HepG2 (cell line): ENCODE data around the gene MYO9A. TPM values are rescaled to one million over a fixed set of nuclear protein-coding genes. Genes with fewer than 3 reads are reported as not detected.

Source experiments
- ARNT2 ChIP-seq: sonication (generic); formaldehyde crosslinking; IDR thresholded peaks from 2 replicates; pipeline ENCODE4 v1.8.0; 2022; ENCODE audit warnings: mild to moderate bottlenecking, low read depth, missing genetic modification reagents, moderate library complexity
- EP300 ChIP-seq, 3 experiments: sonication (generic) in 1 of 3; formaldehyde crosslinking in 1 of 3; IDR thresholded peaks; 2 replicates each; pipeline versions ENCODE4 v1.5.1 to v1.6.1; 2011 to 2020; ENCODE audit warnings: low read depth in 2 of 3, low read length in 2 of 3, borderline replicate concordance in 1 of 3, improper control_type of control experiment in 1 of 3, mild to moderate bottlenecking in 1 of 3, missing genetic modification reagents in 1 of 3, moderate library complexity in 1 of 3
- TEF ChIP-seq: sonication (generic); formaldehyde crosslinking; IDR thresholded peaks from 2 replicates; pipeline ENCODE4 v1.5.0; 2020; ENCODE audit warnings: missing genetic modification reagents
- ZBTB3 ChIP-seq: sonication (generic); formaldehyde crosslinking; IDR thresholded peaks from 2 replicates; pipeline ENCODE4 v1.4.0; 2020; ENCODE audit warnings: low read depth, mild to moderate bottlenecking, moderate library complexity, missing genetic modification reagents, borderline replicate concordance
- ZBTB37 ChIP-seq: sonication (generic); formaldehyde crosslinking; IDR thresholded peaks from 2 replicates; pipeline ENCODE4 v1.4.0; 2020; ENCODE audit warnings: mild to moderate bottlenecking, missing genetic modification reagents
- ZNF256 ChIP-seq: sonication (generic); formaldehyde crosslinking; conservative IDR thresholded peaks from 2 replicates; pipeline ENCODE4 v1.4.0; 2020; ENCODE audit warnings: missing genetic modification reagents
- ZNF276 ChIP-seq: sonication (generic); formaldehyde crosslinking; IDR thresholded peaks from 2 replicates; pipeline ENCODE4 v1.4.0; 2020; ENCODE audit warnings: mild to moderate bottlenecking, low read depth, missing genetic modification reagents
- ZNF362 ChIP-seq: sonication (generic); formaldehyde crosslinking; IDR thresholded peaks from 2 replicates; pipeline ENCODE4 v1.4.0; 2020; ENCODE audit warnings: missing genetic modification reagents, mild to moderate bottlenecking, borderline replicate concordance
- ZNF441 ChIP-seq: sonication (generic); formaldehyde crosslinking; IDR thresholded peaks from 2 replicates; pipeline ENCODE4 v1.7.0; 2021; ENCODE audit warnings: missing genetic modification reagents, borderline replicate concordance
- ZNF512B ChIP-seq: sonication (generic); formaldehyde crosslinking; IDR thresholded peaks from 2 replicates; pipeline ENCODE4 v1.5.1; 2020; ENCODE audit warnings: missing genetic modification reagents, mild to moderate bottlenecking, borderline replicate concordance
- ZNF558 ChIP-seq: sonication (generic); formaldehyde crosslinking; IDR thresholded peaks from 2 replicates; pipeline ENCODE4 v1.9.0; 2022; ENCODE audit warnings: mild to moderate bottlenecking, missing genetic modification reagents, borderline replicate concordance
- ZNF790 ChIP-seq: sonication (generic); formaldehyde crosslinking; IDR thresholded peaks from 2 replicates; pipeline ENCODE4 v1.8.0; 2022; ENCODE audit warnings: missing genetic modification reagents, mild to moderate bottlenecking, borderline replicate concordance
- polyA plus RNA-seq, 8 experiments: library from polyadenylated mRNA; depleted of rRNA in 3 of 8; stranded (reverse) in 7 of 8; unstranded in 1 of 8; fragments of >200 nt; fragmentation: Illumina TruSeq in 4 of 8; extraction: Trizol in 4 of 8; gene quantifications; 2 replicates each; pipeline versions ENCODE4 v1.2.1 to v1.2.3, GENCODE V29; 2011 to 2016; ENCODE audit warnings: low read depth in 4 of 8, missing spikeins in 1 of 8, mixed read lengths in 1 of 8; ENCODE audit not compliant: insufficient read depth in 1 of 8
- total RNA-seq, 5 experiments: library from RNA; depleted of rRNA; stranded (reverse); fragments of >200 nt; fragmentation: Illumina TruSeq; extraction: Trizol; gene quantifications; 2 replicates each; pipeline ENCODE4 v1.2.3, GENCODE V29; 2016; ENCODE audit warnings: low read depth in 1 of 5
- TF ChIP-seq, protein P1 (sequence below): sonication (generic); formaldehyde crosslinking; conservative IDR thresholded peaks from 2 replicates; pipeline ENCODE4 v1.4.0; 2020; ENCODE audit warnings: missing genetic modification reagents

Gene MYO9A
- total and polyA plus RNA-seq, 2 of the 13 experiments (the other 11 are each of a cell fraction or from before 2014, with no cell fraction given), result 4.8 to 15.3 TPM

GRCh38 chr15:72155003-72155621 is 37.2 kb upstream of the MYO9A start (continued):
- TF ChIP-seq ZNF512B (CRISPR knock-in tag) (no peak), ZNF276 (CRISPR knock-in tag) (no peak), ZBTB37 (CRISPR knock-in tag) (no peak), ZNF558 (CRISPR knock-in tag) (no peak), ZBTB3 (CRISPR knock-in tag) (no peak), ZNF441 (CRISPR knock-in tag) (no peak), ZNF362 (CRISPR knock-in tag) (no peak), ARNT2 (no peak), TEF (CRISPR knock-in tag) (no peak), ZNF790 (CRISPR knock-in tag) (no peak), ZNF256 (CRISPR knock-in tag) (no peak), EP300 (IDR thresholded peaks at IDR 0.05; ENCODE audit: low read depth in 2 of 2, low read length in 2 of 2) (no peak), EP300 (CRISPR knock-in tag; IDR thresholded peaks at IDR 0.05; ENCODE audit: borderline replicate concordance) (no peak)
- TF ChIP-seq, protein P1, sequence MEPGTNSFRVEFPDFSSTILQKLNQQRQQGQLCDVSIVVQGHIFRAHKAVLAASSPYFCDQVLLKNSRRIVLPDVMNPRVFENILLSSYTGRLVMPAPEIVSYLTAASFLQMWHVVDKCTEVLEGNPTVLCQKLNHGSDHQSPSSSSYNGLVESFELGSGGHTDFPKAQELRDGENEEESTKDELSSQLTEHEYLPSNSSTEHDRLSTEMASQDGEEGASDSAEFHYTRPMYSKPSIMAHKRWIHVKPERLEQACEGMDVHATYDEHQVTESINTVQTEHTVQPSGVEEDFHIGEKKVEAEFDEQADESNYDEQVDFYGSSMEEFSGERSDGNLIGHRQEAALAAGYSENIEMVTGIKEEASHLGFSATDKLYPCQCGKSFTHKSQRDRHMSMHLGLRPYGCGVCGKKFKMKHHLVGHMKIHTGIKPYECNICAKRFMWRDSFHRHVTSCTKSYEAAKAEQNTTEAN (CRISPR knock-in tag), result no peak
